ENCODE data around the gene POU2F1. TPM values are rescaled to one million over a fixed set of nuclear protein-coding genes. Genes with fewer than 3 reads are reported as not detected.

Gene POU2F1
- total and polyA plus RNA-seq, 4 donors: 0.93 to 10.5 (median 6.5) TPM

- TF ChIP-seq ZBTB33 (IDR thresholded peaks at IDR 0.05) (no peak), HNF4G (IDR thresholded peaks at IDR 0.05) (no peak), NR2F2 (IDR thresholded peaks at IDR 0.05) (no peak), JUND (IDR thresholded peaks at IDR 0.05) (no peak), GABPA (IDR thresholded peaks at IDR 0.05 in 1 of 2, conservative IDR thresholded peaks at IDR 0.05 in 1 of 2) (no peak), EGR1 (IDR thresholded peaks at IDR 0.05; ENCODE audit: low read depth in 2 of 2) (no peak)
Measured at GRCh38 chr1:167453123-167453522, 232.4 kb downstream of the POU2F1 start (continued).

- H3K36me3 ChIP-seq (ENCODE audit: control insufficient read depth in 4 of 4, insufficient read depth in 3 of 4, low read depth in 1 of 4, low read length in 3 of 4): no peaks in the 10 kb centered on the region
- no peaks in the 10 kb centered on the region for H3K27me3 ChIP-seq (ENCODE audit: control insufficient read depth in 4 of 4, insufficient read depth in 4 of 4, low read length in 3 of 4)
- peaks cover 0 to 10% (median 5%) of the 10 kb centered on the region in 4 donors for H3K4me1 ChIP-seq (ENCODE audit: control insufficient read depth in 4 of 4, insufficient read depth in 4 of 4, low read length in 3 of 4)
- H3K9me3 ChIP-seq (ENCODE audit: control insufficient read depth in 4 of 4, low read length in 3 of 4): no peaks in the 10 kb centered on the region
- H3K9ac ChIP-seq (ENCODE audit: low read depth in 1 of 2, low read length in 2 of 2): peak overlapping the region in 1 of 2 donors; percentile 85
- WGBS: 31% methylated on average over 19 of the region's 19 CpGs
- peak overlapping the region; percentile 67 to 88 (median 71) for H3K4me3 ChIP-seq (ENCODE audit: low read depth in 1 of 3, low read length in 3 of 3)
- DNase-seq (ENCODE audit: low spot score): no peak
- TF ChIP-seq REST (IDR thresholded peaks at IDR 0.05) (no peak), HNF4G (IDR thresholded peaks at IDR 0.05) (no peak), HNF4A (conservative IDR thresholded peaks at IDR 0.05) (no peak), EGR1 (IDR thresholded peaks at IDR 0.05; ENCODE audit: low read depth in 2 of 2) (no peak), TAF1 (conservative IDR thresholded peaks at IDR 0.05) (no peak), SP1 (IDR thresholded peaks at IDR 0.05) (no peak), JUND (IDR thresholded peaks at IDR 0.05) (no peak), FOXA1 (IDR thresholded peaks at IDR 0.05) (no peak), YY1 (IDR thresholded peaks at IDR 0.05) (no peak), CTCF (IDR thresholded peaks at IDR 0.05; ENCODE audit: low read depth, low read length, missing input control) (no peak), ATF3 (IDR thresholded peaks at IDR 0.05) (no peak), MAX (IDR thresholded peaks at IDR 0.05) (no peak), GABPA (IDR thresholded peaks at IDR 0.05 in 1 of 2, conservative IDR thresholded peaks at IDR 0.05 in 1 of 2) (no peak), FOXA2 (IDR thresholded peaks at IDR 0.05) (no peak)
- peak overlapping the region; percentile 57 to 59 for H3K27ac ChIP-seq (ENCODE audit: low read depth in 1 of 2, low read length in 2 of 2)
Measured at GRCh38 chr1:167454304-167454893, 233.7 kb downstream of the POU2F1 start.
